ENCODE measurements around the gene OR2L5.

Gene OR2L5

DNA sequence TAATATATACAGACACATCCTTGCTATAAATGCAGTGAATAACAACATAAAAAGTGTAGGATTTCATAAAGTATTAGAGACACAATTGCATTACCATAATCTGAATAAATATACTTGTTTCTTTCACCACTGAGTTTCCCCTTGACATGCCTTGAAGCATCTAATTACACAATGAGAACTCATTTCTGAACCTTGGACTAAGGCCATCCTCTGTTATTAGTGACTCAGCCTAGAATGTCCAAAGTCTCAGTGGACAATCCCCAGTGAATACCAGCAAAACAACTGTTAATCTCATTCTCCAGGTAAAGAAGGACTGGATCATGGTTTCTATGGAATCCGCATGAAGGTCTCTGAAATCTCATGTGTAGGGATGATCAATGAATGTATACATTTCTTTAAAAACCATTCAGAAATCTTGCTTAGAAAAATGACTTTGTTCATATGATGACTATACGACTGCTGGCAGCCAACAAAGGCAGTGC, at the start of gene OR2L5:
OR2L5 (plus strand) TSS at position 432 of the 482 bp plus-strand sequence. CDS start 8,288 bp downstream, outside the sequence.
- DNase-seq (ENCODE audit: low read depth): no peak

- no peak for DNase-seq (ENCODE audit: low read depth)
Observed at GRCh38 chr1:247964933-247965332, 48.5 kb upstream of the OR2L5 start, which contains the start of gene OR2AK2. Gene OR2AK2 (plus strand): TSS chr1:247965233. CDS start chr1:247965377, 144 bp downstream.

- DNase-seq (ENCODE audit: low read depth): no peak
Observed at GRCh38 chr1:247966532-247967204, 46.8 kb upstream of the OR2L5 start.

DNA sequence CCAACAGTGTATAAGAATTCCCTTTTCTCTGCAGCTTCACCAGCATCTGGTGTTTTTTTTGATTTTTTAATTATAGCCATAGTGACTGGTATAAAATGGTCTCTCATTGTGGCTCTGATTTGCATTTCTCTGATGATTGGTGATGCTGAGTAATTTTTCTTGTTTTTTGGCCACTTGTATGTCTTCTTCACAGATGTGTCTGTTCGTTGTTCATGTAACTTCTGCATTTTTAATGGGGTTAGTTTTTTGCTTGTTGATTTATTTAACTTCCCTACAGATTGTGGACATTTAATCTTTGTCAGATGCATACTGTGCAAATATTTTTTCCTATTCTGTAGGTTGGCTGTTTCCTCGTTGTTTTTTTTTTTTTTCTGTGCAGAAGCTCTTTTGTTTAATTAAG, 20.5 kb upstream of the OR2L5 start:
- DNase-seq (ENCODE audit: low read depth): no peak

GRCh38 chr1:247998811-247999210, 14.6 kb upstream of the OR2L5 start:
- no peak for DNase-seq (ENCODE audit: low read depth)

- no peak for DNase-seq (ENCODE audit: low read depth)
Observed at GRCh38 chr1:248000169-248000568, 13.3 kb upstream of the OR2L5 start.

DNA sequence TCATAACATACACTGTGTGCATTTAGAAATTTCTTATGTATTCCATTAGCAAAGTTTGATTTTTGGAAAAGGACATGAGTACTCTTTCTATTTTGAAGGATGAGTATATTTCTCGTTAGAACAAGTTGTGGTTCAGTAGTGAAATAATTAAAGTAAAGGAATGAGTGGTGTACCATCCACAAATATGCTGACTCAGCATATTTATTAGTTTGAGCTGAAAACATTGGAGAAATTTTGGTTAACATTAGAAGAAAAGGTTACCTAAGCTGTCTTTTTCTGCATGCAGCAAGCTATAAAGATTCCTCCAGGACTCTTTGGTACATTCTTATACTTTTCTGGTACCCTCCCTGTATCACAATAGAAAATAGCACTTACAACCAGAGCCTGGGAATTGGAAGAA, 5.7 kb upstream of the OR2L5 start:
- DNase-seq (ENCODE audit: low read depth): no peak

- DNase-seq (ENCODE audit: low read depth): no peak
Observed at GRCh38 chr1:248009681-248010080, 3.8 kb upstream of the OR2L5 start.

DNA sequence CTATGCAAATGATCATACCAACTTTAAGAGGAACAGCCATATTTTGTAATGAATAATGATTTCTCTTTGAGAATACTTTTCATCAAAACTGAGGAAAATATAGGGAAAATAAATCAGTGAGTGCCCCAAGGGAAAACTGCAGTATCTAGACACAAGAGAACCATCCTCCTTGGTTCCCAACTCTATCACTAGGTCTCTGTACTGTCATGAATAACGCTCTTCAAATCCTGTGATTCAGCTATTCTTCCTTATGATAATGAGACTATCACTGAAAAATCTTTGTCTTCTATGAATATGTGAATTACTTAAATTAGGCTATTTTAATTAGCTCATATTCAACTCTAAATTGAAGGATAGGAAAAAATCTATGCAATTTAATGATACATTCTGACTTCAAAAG, 2.3 kb downstream of the OR2L5 start:
- DNase-seq (ENCODE audit: low read depth): no peak

GRCh38 chr1:248029770-248030169, 16.3 kb downstream of the OR2L5 start, which contains the start of gene OR2L2:
Gene OR2L2 (plus strand): TSS chr1:248030070. CDS start chr1:248038268, 8,198 bp downstream.
- no peak for DNase-seq (ENCODE audit: low read depth)

DNA sequence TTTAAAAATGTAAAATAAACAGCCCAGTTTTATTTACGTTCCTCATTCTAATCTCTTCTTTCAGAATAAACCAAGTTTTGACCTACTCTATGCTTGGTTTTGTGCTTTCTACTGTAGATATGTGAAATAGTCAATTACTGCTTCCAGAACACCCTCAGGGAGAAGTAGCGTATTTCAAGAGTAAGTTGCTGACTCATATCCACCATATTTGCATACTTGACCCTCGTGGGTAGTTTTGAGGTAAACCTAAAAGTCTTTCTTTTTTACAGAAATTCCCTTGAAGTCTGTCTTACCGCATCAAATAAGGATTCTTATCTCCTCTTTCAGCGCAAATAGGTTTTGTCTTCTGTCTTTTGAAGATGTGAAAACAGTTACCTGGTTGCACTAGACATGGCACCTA, 31.7 kb downstream of the OR2L5 start:
- DNase-seq (ENCODE audit: low read depth): no peak

DNA sequence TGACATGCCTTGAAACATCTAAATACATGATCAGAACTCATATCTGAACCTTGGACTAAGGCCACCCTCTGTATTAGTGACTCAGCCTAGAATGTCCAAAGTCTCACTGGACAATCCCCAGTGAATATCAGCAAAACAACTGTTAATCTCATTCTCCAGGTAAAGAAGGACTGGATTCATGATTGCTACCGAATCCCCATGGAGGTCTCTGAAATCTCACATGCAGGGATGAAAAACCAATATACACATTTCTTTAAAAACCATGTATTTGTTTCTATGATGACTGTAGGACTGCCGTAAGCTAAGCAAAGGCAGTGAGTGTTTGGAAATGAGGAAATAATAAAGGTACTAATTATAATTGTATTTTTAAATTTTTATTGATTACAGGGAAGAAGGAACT, 33.1 kb downstream of the OR2L5 start, which contains the start of gene OR2L3:
OR2L3 (plus strand) TSS at position 301 of the 400 bp plus-strand sequence. CDS start 13,846 bp downstream, outside the sequence.
- DNase-seq (ENCODE audit: low read depth): no peak

GRCh38 chr1:248047008-248047407, 33.5 kb downstream of the OR2L5 start:
- DNase-seq (ENCODE audit: low read depth): no peak

DNA sequence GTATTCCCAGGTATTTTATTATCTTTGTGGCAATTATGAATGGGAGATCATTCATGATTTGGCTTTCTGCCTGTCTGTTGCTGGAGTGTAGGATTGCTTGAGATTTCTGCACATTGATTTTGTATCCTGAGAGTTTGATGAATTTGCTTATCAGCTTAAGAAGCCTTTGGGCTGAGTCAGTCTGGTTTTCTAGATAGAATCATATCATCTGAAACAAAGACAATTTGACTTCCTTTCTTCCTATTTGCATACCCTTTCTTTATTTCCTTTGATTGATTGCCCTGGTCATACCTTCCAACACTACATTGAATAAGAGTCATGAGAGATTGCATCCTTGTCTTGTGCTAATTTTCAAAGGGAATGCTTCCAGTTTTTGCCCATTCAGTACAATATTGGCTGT, 41.2 kb downstream of the OR2L5 start:
- DNase-seq (ENCODE audit: low read depth): no peak

GRCh38 chr1:248055261-248055660, 41.8 kb downstream of the OR2L5 start:
- no peak for DNase-seq (ENCODE audit: low read depth)

DNA sequence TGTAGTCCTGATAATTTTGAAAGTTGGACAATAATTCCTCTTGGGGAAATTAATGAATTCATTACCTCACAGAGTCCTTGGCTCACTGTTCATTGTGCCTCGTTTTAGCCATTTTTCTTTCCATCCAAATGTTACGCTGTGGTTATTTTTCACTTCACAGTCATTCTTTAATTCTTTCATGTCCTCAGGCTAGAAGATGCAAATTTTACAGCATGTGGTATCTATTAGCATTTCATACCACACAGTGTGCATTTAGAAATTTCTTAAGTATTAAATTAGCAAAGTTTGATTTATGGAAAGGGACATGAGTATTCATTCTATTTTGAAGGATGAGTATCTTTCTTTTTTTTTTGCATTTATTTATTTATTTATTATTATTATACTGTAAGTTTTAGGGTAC, 51.6 kb downstream of the OR2L5 start:
- DNase-seq (ENCODE audit: low read depth): no peak

- DNase-seq (ENCODE audit: low read depth): no peak
Observed at GRCh38 chr1:248065604-248066003, 52.1 kb downstream of the OR2L5 start.
